H1 (cell line): ENCODE data around the gene XKR7. TPM values are rescaled to one million over a fixed set of nuclear protein-coding genes. Genes with fewer than 3 reads are reported as not detected.

Experiments
- CTCF ChIA-PET: fragments of 300-600 bp; sonication (Branson Sonifier 250); formaldehyde crosslinking; loops from one replicate; lab custom pipeline; 2021; ENCODE audit not compliant: partially characterized antibody; lab: Charles Lee
- POLR2A ChIA-PET: fragments of 300-600 bp; sonication (Branson Sonifier 250); formaldehyde crosslinking; loops from one replicate; lab custom pipeline; 2021; ENCODE audit warnings: inconsistent platforms; ENCODE audit not compliant: partially characterized antibody; lab: Charles Lee
- DNase-seq, 2 experiments: peaks; one replicate each; pipeline versions ENCODE4 v3.0.0 to v3.0.0-alpha.2; 2010 to 2022; ENCODE audit warnings: low spot score in 2 of 2, low read depth in 1 of 2, mixed read lengths in 1 of 2
- FAIRE-seq: peaks from 2 replicates; lab custom pipeline; 2011; peaks lifted over from hg19 to GRCh38; lab: Jason Lieb, UNC
- H2AFZ ChIP-seq: 2 replicates; pipeline ENCODE4 v1.8.1; 2012; ENCODE audit warnings: low read length, inconsistent platforms
- H2AK5ac ChIP-seq: 2 replicates; pipeline ENCODE4 v1.6.1; 2013; ENCODE audit warnings: low read depth, low read length
- H2BK120ac ChIP-seq: replicated peaks from 2 replicates; pipeline ENCODE3; 2013; ENCODE audit warnings: low read depth, low read length, inconsistent platforms
- H2BK12ac ChIP-seq: 2 replicates; pipeline ENCODE4 v1.6.1; 2013; ENCODE audit warnings: low read depth, low read length
- H2BK15ac ChIP-seq: 2 replicates; pipeline ENCODE4 v1.6.1; 2013; ENCODE audit warnings: low read length
- H2BK20ac ChIP-seq: 2 replicates; pipeline ENCODE4 v1.6.1; 2013; ENCODE audit warnings: low read length
- H2BK5ac ChIP-seq: 2 replicates; pipeline ENCODE4 v1.6.1; 2013; ENCODE audit warnings: low read depth, low read length
- H3K14ac ChIP-seq: 2 replicates; pipeline ENCODE4 v1.6.1; 2013; ENCODE audit warnings: inconsistent platforms; ENCODE audit not compliant: insufficient read length
- H3K18ac ChIP-seq: 2 replicates; pipeline ENCODE4 v1.6.1; 2013; ENCODE audit warnings: low read length; ENCODE audit errors: extremely low read depth
- H3K23ac ChIP-seq: 2 replicates; pipeline ENCODE4 v1.6.1; 2013; ENCODE audit warnings: inconsistent platforms; ENCODE audit not compliant: insufficient read length
- H3K23me2 ChIP-seq: 2 replicates; pipeline ENCODE4 v1.6.1; 2013; ENCODE audit warnings: low read depth, low read length
- H3K27ac ChIP-seq: 2 replicates; pipeline ENCODE4 v1.6.1; 2011; ENCODE audit warnings: low read depth, low read length, inconsistent platforms
- H3K27me3 ChIP-seq, 4 experiments: replicated peaks in 1 of 4; 1 replicate in 1 of 4; 2 replicates in 3 of 4; pipeline versions ENCODE4 v1.6.1 to v1.8.1; 2011 to 2013; ENCODE audit warnings: low read length in 3 of 4, mild to moderate bottlenecking in 3 of 4, inconsistent platforms in 2 of 4, mixed read lengths in 2 of 4, moderate library complexity in 1 of 4; ENCODE audit not compliant: control insufficient read depth in 3 of 4, insufficient read depth in 3 of 4; ENCODE audit errors: extremely low read depth in 1 of 4
- H3K36me3 ChIP-seq, 4 experiments: 2 replicates each; pipeline versions ENCODE4 v1.6.1 to v1.8.1; 2011 to 2013; ENCODE audit warnings: mild to moderate bottlenecking in 4 of 4, low read length in 3 of 4, moderate library complexity in 2 of 4, control low read depth in 1 of 4, inconsistent platforms in 1 of 4; ENCODE audit not compliant: insufficient read depth in 4 of 4, control insufficient read depth in 2 of 4
- H3K4ac ChIP-seq: replicated peaks from 2 replicates; pipeline ENCODE3; 2013; ENCODE audit warnings: low read length, low read depth, mixed read lengths, inconsistent platforms; ENCODE audit not compliant: insufficient read length
- H3K4me1 ChIP-seq, 4 experiments: replicated peaks in 1 of 4; 1 replicate in 1 of 4; 2 replicates in 3 of 4; pipeline versions ENCODE4 v1.6.1 to v1.8.1; 2011 to 2013; ENCODE audit warnings: low read length in 3 of 4, inconsistent platforms in 2 of 4, mixed read lengths in 1 of 4; ENCODE audit not compliant: insufficient read depth in 4 of 4, control insufficient read depth in 3 of 4
- H3K4me2 ChIP-seq, 2 experiments: 2 replicates each; pipeline versions ENCODE4 v1.6.1 to v1.8.1; 2011 to 2013; ENCODE audit warnings: low read depth in 2 of 2, low read length in 2 of 2, control low read depth in 1 of 2, inconsistent platforms in 1 of 2, mild to moderate bottlenecking in 1 of 2; ENCODE audit not compliant: insufficient read depth in 1 of 2
- H3K4me3 ChIP-seq, 4 experiments: fragments of 200-600, 300-600 bp in 1 of 4; sonication (generic), shearing (Covaris generic), sonication (Bioruptor Twin) in 1 of 4; 2 replicates each; pipeline versions ENCODE4 v1.5.1 to v1.8.1; 2011 to 2016; ENCODE audit warnings: low read length in 4 of 4, low read depth in 3 of 4, control low read depth in 2 of 4, inconsistent platforms in 2 of 4, mild to moderate bottlenecking in 2 of 4, mixed read lengths in 1 of 4, moderate library complexity in 1 of 4; ENCODE audit not compliant: insufficient read depth in 2 of 4; ENCODE audit errors: extremely low read depth in 1 of 4
- H3K56ac ChIP-seq: replicated peaks from 2 replicates; pipeline ENCODE3; 2013; ENCODE audit warnings: low read depth, mild to moderate bottlenecking, mixed read lengths, low read length, inconsistent platforms; ENCODE audit not compliant: insufficient read length
- H3K79me1 ChIP-seq: 2 replicates; pipeline ENCODE4 v1.6.1; 2013; ENCODE audit warnings: low read depth, low read length, control low read depth
- H3K79me2 ChIP-seq, 2 experiments: 2 replicates each; pipeline versions ENCODE4 v1.6.1 to v1.8.1; 2012 to 2013; ENCODE audit warnings: low read length in 2 of 2, mild to moderate bottlenecking in 2 of 2, inconsistent platforms in 1 of 2; ENCODE audit not compliant: insufficient read depth in 2 of 2, control insufficient read depth in 1 of 2
- H3K9ac ChIP-seq, 4 experiments: replicated peaks in 1 of 4; 1 replicate in 1 of 4; 2 replicates in 3 of 4; pipeline versions ENCODE4 v1.6.1 to v1.8.1; 2011 to 2013; ENCODE audit warnings: low read depth in 3 of 4, low read length in 3 of 4, control low read depth in 2 of 4, mild to moderate bottlenecking in 2 of 4, moderate library complexity in 2 of 4, inconsistent platforms in 1 of 4; ENCODE audit errors: extremely low read depth in 1 of 4
- H3K9me3 ChIP-seq, 2 experiments: 2 replicates each; pipeline versions ENCODE4 v1.6.1 to v1.8.1; 2012 to 2013; ENCODE audit warnings: mild to moderate bottlenecking in 2 of 2, moderate library complexity in 2 of 2, control low read depth in 1 of 2, inconsistent platforms in 1 of 2, low read depth in 1 of 2, low read length in 1 of 2, mixed read lengths in 1 of 2; ENCODE audit not compliant: insufficient read depth in 2 of 2
- H4K20me1 ChIP-seq, 2 experiments: replicated peaks in 1 of 2; 2 replicates each; pipeline versions ENCODE3 to v1.8.1; 2011 to 2013; ENCODE audit warnings: inconsistent platforms in 2 of 2, low read length in 2 of 2, mild to moderate bottlenecking in 1 of 2; ENCODE audit not compliant: insufficient read depth in 2 of 2, control insufficient read depth in 1 of 2
- H4K5ac ChIP-seq: 2 replicates; pipeline ENCODE4 v1.6.1; 2013; ENCODE audit warnings: low read length, low read depth, mixed read lengths, inconsistent platforms; ENCODE audit not compliant: insufficient read length
- H4K8ac ChIP-seq: 2 replicates; pipeline ENCODE4 v1.8.0; 2013; ENCODE audit warnings: mild to moderate bottlenecking, moderate library complexity, low read length, inconsistent platforms; ENCODE audit not compliant: insufficient read depth; ENCODE audit errors: extremely low read depth
- H4K91ac ChIP-seq: replicated peaks from 2 replicates; pipeline ENCODE3; 2013; ENCODE audit warnings: low read length, mixed read lengths, inconsistent platforms; ENCODE audit not compliant: insufficient read length
- EP300 ChIP-seq, 2 experiments: IDR thresholded peaks; 1 replicate in 1 of 2; 2 replicates in 1 of 2; pipeline ENCODE4 v1.6.1; 2011 to 2012; ENCODE audit warnings: low read depth in 2 of 2, low read length in 2 of 2, mild to moderate bottlenecking in 2 of 2, borderline replicate concordance in 1 of 2, inconsistent platforms in 1 of 2, moderate library complexity in 1 of 2
- SRF ChIP-seq: IDR thresholded peaks from 2 replicates; pipeline ENCODE4 v1.6.1; 2011; ENCODE audit warnings: mild to moderate bottlenecking, low read depth, low read length, moderate library complexity
- WGBS, 2 experiments: shearing (Covaris generic) in 1 of 2; methylation state at CpG; one replicate each; pipeline versions ENCODE4 v1.1.6 to v1.1.7; 2013 to 2015; ENCODE audit warnings: low lambda C conversion rate in 2 of 2, mixed read lengths in 2 of 2, inconsistent platforms in 1 of 2, low coverage in 1 of 2, missing lambda C conversion rate in 1 of 2; ENCODE audit not compliant: insufficient replicate concordance in 2 of 2, insufficient coverage in 1 of 2, insufficient read length in 1 of 2; ENCODE audit errors: extremely low coverage in 1 of 2, missing lambda C conversion rate in 1 of 2; 5-methylcytosine and 5-hydroxymethylcytosine counted together
- polyA plus RNA-seq, 7 experiments: library from polyadenylated mRNA; depleted of rRNA in 3 of 7; stranded (reverse) in 5 of 7; unstranded in 2 of 7; fragments of >200 nt in 5 of 7; fragments of 200-250 nt in 2 of 7; gene quantifications; 1 replicate in 5 of 7; 2 replicates in 1 of 7; 4 replicates in 1 of 7; pipeline versions ENCODE4 v1.2.1 to v1.2.3, GENCODE V29; 2011 to 2013; ENCODE audit warnings: missing spikeins in 2 of 7, mixed read lengths in 2 of 7
- total RNA-seq: library from RNA; stranded (reverse); fragmentation: NEBNext Ultra II Directional; extraction: Animal tissue kit (Norgen Biotek cat#: 25700); gene quantifications from 2 replicates; pipeline ENCODE4 v1.2.1, GENCODE V29; 2021

Gene XKR7
- total and polyA plus RNA-seq, 2 of the 8 experiments (the other 6 are each of a cell fraction or from before 2014, with no cell fraction given) = 1.8 to 2.4 TPM

- Histone ChIP-seq H3K4ac (no peak overlapping the region), H3K27me3 (no peaks in the 10 kb centered on the region), H4K8ac (no peak overlapping the region), H3K18ac (no peak overlapping the region), H2AFZ (0 out of 2 replicates have a peak overlapping the region, but pooled peaks have one; percentile 1), H4K20me1 (no peaks in the 10 kb centered on the region), H2BK20ac (no peak overlapping the region), H3K23me2 (no peaks in the 10 kb centered on the region), H4K91ac (no peak overlapping the region), H3K14ac (no peak overlapping the region), H3K23ac (no peak overlapping the region), H2BK12ac (no peak overlapping the region), H3K9me3 (no peaks in the 10 kb centered on the region), H3K79me2 (no peaks in the 10 kb centered on the region), H3K56ac (no peak overlapping the region), H2BK15ac (no peak overlapping the region), H3K4me1 (peaks cover 0 to 7% (median 5%) of the 10 kb centered on the region in 4 experiments; a peak in 5 of 7 replicates), H4K5ac (no peak overlapping the region), H3K4me2 (no peak overlapping the region), H2BK5ac (no peak overlapping the region), H3K27ac (no peak overlapping the region), H3K79me1 (no peaks in the 10 kb centered on the region), H3K4me3 (no peak overlapping the region), H3K36me3 (no peaks in the 10 kb centered on the region), H2AK5ac (no peak overlapping the region), H3K9ac (no peak overlapping the region; a peak in 1 of 7 replicates), H2BK120ac (no peak overlapping the region)
- CTCF ChIA-PET = interaction anchor here (0.9 to 1.5 kb wide), 4 partner anchors 11 to 106 kb away, joined by 3 read pairs; no protein-coding TSS in a partner anchor
- TF ChIP-seq SRF (no peak), EP300 (IDR thresholded peaks at IDR 0.05; ENCODE audit: borderline replicate concordance in 1 of 2, low read depth in 2 of 2, low read length in 2 of 2) (no peak)
- POLR2A ChIA-PET = interaction anchor here (0.9 to 1.0 kb wide), 2 partner anchors 14 to 20 kb away, joined by 3 to 4 read pairs; no protein-coding TSS in a partner anchor
- 75% methylated on average over 9 of the region's 9 CpGs; no CpG with 5 or more reads in 1 of the 2 experiments for WGBS, 2 experiments
- DNase-seq (no peak), FAIRE-seq (peak; percentile 60)
Observed at GRCh38 chr20:31925631-31926030, 42.3 kb upstream of the XKR7 start.
